Dedifferentiated amniotic fluid mesenchymal stem cell (primary cell): ENCODE measurements around the gene GAPDHS.
A peak's percentile ranks its signal among the peaks of the same experiment; 100 is the strongest.

Source experiments
- DNase-seq: peaks from one replicate; pipeline ENCODE4 v3.0.0-alpha.2; 2016; ENCODE audit errors: extremely low spot score

Gene GAPDHS

GRCh38 chr19:35533201-35533821, at the start of gene GAPDHS:
TSS of gene GAPDHS (plus strand) at chr19:35533456. CDS start at chr19:35533528, 72 bp downstream.
- DNase-seq, result no peak

GRCh38 chr19:35484252-35485036, 48.8 kb upstream of the GAPDHS start:
- no peak for DNase-seq

DNA sequence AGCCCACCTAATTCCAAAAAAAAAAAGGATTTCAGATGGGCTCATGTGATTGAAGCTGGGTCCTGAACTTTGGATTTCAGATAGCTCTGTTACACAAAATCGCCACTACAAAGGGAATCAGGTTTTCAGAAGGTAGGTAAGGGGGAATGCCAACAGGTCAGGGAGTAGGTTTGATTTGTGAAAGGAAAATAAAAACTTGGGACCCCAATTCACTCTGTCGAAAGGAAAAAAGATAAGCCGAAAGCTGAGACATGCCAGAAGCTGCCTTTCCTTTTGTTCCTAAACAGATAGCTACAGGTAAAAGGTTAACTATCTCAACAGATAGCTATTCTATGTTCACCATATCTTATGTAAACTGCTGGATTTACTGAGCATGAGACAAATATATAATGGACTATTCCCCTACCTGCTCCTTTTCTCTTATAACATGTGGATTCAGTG, 47.0 kb upstream of the GAPDHS start:
- DNase-seq, result no peak

- no peak for DNase-seq
Measured at GRCh38 chr19:35487656-35488182, 45.5 kb upstream of the GAPDHS start.

DNA sequence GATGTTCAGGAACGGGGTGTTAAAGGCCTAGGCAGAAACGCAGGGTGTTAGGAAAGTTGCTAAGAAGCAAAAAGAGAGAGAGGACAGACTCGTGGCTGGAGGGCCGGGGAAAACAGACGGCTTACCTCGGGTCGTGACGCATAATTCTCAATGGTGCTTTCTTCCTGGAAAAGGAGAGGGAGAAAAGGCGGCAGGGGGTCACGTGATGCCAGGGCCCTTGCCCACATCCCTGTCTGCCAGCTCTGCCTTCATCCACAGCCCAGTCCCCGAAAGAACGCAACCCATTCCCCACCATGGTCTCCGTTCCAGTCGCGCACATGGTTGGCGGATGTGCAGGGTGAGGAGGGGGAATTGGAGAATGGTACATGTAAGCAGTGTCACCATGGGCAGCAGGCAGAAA, 44.6 kb upstream of the GAPDHS start:
- DNase-seq, result no peak

GRCh38 chr19:35490364-35490763, 42.9 kb upstream of the GAPDHS start, which contains the start of gene KRTDAP:
TSS of gene KRTDAP (minus strand) at chr19:35490464. CDS start at chr19:35490442, 22 bp downstream.
- DNase-seq, result no peak

- DNase-seq, result no peak
Measured at GRCh38 chr19:35491836-35492360, 41.4 kb upstream of the GAPDHS start.

DNA sequence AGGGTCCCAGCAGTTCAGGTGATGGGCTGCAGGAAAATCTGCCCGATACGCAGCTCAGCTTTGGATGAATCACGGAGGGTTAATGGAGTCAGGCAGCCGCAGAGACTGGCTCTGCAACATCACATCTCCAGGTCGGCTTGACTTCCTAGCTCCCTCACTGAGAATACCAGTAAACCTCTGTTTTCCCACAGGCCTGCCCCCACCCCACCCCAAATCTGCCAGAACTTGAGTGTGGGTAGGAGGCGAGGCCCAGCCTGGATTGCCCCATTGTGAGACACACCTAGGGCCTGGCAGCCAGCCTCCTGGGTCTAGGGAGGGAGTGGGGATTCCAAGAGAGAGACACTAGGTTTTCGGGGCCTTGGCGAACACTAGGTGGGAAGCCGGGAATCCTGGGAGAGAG, 39.3 kb upstream of the GAPDHS start:
- no peak for DNase-seq

- peak; percentile 46 for DNase-seq
Measured at GRCh38 chr19:35495107-35496064, 37.9 kb upstream of the GAPDHS start.

DNA sequence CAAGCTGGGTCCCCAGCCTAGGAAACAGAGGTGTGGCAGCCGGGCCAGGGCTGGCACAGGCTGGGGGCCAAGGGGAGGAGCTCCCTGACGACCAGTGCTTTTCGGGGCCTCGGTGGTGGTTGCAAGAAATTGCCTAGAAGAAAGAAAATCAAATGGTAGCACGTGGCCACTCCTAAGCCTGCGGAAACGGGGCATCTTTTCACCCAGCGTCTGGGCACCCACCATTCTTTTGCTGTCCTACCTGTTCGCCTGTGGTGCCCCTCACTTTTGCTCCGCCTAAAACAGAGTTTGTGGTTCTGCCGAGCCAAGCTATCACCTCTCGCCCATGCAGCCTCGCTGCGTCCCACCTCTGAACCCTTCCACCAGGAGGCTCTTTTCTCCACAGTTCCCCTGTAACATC, 35.9 kb upstream of the GAPDHS start:
- DNase-seq, result no peak

- DNase-seq, result no peak
Measured at GRCh38 chr19:35498220-35498619, 35.0 kb upstream of the GAPDHS start.

GRCh38 chr19:35498984-35499527, 34.2 kb upstream of the GAPDHS start:
- DNase-seq, result no peak

GRCh38 chr19:35500611-35501010, 32.6 kb upstream of the GAPDHS start:
- no peak for DNase-seq

GRCh38 chr19:35501684-35502083, 31.6 kb upstream of the GAPDHS start:
- no peak for DNase-seq

GRCh38 chr19:35502751-35503150, 30.5 kb upstream of the GAPDHS start:
- no peak for DNase-seq

DNA sequence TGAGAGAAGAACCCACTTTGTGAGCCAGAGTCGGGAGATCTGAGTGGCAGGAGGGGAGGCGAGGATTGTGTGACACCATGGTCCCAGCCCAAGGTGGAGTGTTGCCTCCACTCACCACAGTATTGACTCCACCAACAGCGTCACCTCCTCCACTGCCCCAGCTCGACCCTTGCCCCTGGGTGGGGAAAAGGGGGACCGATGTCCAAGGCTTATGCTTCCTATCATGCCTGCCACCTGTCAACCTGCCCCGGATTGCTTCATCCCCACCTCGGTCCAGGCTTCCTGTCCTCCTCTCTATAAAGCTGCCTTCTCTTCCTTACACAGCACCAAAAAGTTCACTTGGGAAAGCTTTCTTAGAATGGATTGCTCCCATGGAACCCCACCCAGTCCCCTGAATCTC, 27.2 kb upstream of the GAPDHS start:
- no peak for DNase-seq

GRCh38 chr19:35507561-35507960, 25.7 kb upstream of the GAPDHS start:
- no peak for DNase-seq

DNA sequence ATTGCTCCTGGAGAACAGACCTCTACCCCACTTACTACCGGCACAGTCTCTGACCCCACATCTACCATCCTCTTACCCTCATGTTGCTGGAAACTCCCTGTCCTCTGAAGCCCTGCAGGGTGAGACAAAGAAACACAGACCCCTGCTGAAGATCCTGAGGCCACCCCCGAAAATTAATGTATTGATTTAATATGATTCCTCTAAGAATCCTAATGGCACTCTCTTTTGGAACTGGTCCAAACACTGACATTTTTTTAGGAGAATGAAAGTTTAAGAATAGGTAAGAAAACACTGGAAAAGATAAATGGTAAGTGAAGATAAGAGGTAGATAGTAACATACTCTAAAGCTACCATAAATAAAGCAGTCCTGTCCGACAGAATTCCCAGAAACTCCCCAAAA, 25.1 kb upstream of the GAPDHS start:
- no peak for DNase-seq

DNA sequence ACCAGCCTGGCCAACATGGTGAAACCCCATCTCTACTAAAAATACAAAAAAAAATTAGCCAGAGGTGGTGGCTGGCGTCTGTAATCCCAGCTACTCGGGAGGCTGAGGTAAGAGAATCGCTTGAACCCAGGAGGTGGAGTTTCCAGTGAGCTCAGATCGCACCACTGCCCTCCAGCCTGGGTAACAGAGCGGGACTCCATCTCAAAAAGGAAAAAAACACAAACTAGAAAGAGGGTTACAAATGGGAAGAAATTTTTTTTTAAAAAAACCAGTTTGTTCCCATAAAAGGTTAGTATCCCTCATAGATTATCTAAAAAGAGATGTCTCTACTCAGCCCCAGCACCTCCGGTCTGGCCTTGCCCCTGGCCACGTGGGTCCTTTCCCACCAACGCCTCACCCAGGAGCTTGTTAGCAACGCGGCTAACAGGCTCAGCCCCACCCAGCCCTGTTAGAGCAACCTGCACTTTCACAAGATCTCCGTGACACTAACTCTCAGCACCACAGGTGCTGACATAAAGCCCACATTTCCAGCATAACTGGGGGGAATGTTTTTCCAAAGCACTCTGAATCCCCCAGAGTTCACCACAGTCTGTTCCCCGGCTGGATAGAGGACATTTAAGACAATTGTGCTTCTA, 24.1 kb upstream of the GAPDHS start:
- DNase-seq, result no peak

DNA sequence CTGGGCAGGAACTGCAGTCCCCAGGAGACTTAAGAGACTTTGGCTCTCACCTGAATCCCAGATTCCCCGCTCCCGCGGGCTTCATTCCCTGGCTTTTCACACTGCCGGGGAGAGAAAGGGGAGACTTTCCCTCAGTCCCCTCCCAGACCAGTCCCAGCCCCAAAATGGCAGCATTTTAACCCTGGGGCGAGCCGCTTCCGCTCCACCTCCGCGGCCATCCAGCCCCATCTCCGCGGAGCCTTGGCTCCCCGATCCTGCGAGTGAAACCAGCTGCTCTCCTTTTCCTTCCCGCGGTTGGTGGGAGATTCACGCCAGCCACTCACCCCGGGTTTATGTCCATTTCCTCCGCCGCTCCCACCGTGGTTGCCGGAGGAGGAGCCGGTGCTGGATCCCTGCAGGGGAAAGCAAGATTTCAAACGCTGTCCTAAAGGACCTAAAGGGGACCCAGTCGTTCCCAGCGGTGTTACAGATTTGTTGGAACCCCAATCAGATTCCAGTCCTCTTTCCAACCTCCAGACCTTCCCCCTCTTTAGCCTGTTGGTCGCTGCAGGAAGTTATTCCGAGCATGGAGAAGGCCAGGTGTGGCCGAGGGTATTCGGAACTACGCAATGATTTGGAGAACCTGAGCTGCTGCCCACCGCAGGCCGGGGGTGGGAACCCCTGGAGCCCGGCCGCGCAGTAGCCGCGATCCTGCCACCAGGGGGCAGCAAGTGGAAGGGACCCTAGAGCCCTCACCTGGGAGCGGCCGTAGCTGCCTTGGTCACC, 23.2 kb upstream of the GAPDHS start:
- DNase-seq, result no peak
